ENCODE measurements around the gene ECEL1.

ECEL1 gene

DNA sequence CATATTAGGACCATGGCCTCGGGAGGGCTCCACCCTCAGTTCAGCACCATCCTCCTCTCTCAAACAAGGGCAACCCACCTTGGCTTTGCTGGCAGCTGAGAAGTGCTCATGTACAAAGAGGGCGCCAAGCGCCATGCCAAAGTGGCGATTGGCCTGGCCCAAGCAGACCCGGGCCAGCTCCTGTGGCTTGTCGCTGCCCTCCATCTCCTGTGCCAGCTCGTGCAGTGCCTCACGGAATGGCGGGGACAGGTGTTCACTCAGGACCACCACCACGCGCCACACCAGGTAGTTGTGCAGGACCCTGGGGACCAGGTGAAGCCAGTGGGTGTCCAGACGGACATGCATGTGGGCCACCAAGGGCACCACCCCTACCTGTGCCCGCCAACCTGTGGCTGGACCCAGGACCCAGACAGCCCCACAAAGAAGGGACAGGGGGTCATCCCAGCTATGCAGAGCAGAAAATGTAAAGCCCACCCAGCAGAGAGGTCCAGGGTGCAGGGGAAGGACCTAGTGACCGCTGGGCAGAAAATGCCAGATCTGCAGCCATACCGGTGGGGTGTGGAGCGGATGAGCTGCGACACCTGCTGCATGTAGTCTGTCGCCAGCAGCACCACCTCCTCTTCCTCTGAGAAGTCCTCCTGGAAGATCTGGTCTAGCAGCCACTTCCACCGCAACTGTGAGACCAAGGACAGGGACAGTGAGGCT lies 3.6 kb downstream of the ECEL1 start:
- TF ChIP-seq, protein P1, sequence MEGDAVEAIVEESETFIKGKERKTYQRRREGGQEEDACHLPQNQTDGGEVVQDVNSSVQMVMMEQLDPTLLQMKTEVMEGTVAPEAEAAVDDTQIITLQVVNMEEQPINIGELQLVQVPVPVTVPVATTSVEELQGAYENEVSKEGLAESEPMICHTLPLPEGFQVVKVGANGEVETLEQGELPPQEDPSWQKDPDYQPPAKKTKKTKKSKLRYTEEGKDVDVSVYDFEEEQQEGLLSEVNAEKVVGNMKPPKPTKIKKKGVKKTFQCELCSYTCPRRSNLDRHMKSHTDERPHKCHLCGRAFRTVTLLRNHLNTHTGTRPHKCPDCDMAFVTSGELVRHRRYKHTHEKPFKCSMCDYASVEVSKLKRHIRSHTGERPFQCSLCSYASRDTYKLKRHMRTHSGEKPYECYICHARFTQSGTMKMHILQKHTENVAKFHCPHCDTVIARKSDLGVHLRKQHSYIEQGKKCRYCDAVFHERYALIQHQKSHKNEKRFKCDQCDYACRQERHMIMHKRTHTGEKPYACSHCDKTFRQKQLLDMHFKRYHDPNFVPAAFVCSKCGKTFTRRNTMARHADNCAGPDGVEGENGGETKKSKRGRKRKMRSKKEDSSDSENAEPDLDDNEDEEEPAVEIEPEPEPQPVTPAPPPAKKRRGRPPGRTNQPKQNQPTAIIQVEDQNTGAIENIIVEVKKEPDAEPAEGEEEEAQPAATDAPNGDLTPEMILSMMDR (IDR thresholded peaks at IDR 0.05; ENCODE audit: low read depth, low read length), result no peak
- DNase-seq (ENCODE audit: low read depth in 2 of 2), result no peak
- no peak overlapping the region for H3K4me3 ChIP-seq (replicated peaks in 1 of 2; ENCODE audit: low read depth in 2 of 2, low read length in 2 of 2)

DNA sequence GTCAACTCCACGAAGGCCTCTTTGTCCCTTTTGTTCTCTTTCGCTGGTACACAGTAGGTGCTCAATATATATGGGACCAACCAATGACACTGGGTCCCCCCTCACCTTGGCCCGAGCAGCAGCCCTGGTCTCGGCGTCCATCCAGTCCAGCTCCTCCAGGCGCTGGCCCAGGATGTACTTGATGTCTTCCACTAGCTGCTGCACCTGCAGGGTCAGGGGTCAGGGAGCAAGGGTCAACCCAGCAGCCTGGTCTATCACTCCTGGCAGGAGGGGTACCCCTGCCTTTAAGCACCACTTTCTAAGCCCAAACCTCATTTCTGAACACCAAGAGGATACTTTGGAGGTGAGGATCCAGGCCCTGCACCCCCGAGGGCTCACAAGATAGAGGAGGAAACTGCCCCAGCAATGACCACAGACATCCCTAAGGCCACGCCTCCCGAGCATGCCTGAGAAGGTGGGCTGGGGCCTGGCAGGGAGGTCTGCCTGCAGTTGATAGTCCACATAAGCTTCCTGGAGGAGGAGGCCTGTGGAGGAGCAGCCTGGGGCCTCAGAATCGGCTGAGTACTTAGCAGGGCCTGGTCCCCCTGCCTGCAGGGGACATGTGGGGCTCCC lies 4.2 kb downstream of the ECEL1 start:
- no peak overlapping the region for H3K4me3 ChIP-seq (replicated peaks in 1 of 2; ENCODE audit: low read depth in 2 of 2, low read length in 2 of 2)
- no peak for DNase-seq (ENCODE audit: low read depth in 2 of 2)
- TF ChIP-seq, protein P1 (IDR thresholded peaks at IDR 0.05; ENCODE audit: low read depth, low read length), result no peak

DNA sequence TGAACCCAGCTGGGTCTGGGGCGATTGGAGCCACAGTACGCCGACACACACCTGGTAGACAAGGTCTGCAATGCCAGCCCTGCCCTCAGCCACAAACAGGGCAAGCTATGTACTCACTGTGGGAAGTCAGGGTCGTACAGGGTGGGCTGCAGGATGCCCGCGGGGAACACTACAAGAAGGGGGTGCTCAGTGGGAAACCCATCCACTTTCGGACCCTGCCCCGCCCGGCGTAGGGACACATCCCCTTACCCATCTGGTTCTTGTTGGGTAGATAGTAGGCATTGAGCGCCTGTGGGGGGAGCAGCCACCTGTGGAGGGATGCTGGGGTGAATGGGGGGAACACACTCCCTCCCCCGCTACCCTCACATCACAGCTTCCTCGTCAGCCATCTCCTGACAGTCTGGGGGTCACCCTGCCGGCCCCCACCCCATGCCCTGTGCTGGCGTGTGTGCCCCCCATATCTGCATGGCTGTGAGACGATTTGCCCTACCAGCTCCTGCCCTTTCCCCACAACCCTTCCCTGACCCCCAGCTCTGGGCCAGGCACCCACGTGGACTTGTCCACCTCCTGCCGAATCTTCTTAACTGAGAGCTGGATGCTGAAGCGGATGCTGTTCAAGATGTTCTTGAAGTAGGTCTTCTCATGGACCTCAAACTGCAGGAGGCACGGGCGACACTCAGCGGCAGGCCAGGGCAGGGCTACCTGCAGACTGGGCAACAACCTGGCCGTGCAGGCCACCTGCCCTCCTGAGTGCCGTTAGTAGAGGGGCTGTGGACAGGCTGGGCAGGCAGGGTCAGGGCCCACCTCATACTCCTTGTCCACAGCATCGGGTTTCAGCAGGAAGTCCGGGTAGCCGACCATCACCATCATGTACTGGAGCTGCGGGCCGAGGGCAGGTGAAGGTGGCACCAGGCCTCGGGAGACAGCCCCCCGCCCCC lies 5.1 kb downstream of the ECEL1 start:
- no peak for DNase-seq (ENCODE audit: low read depth in 2 of 2)
- H3K4me3 ChIP-seq (replicated peaks in 1 of 2; ENCODE audit: low read depth in 2 of 2, low read length in 2 of 2), result no peak overlapping the region
- TF ChIP-seq, protein P1 (IDR thresholded peaks at IDR 0.05; ENCODE audit: low read depth, low read length), result no peak

DNA sequence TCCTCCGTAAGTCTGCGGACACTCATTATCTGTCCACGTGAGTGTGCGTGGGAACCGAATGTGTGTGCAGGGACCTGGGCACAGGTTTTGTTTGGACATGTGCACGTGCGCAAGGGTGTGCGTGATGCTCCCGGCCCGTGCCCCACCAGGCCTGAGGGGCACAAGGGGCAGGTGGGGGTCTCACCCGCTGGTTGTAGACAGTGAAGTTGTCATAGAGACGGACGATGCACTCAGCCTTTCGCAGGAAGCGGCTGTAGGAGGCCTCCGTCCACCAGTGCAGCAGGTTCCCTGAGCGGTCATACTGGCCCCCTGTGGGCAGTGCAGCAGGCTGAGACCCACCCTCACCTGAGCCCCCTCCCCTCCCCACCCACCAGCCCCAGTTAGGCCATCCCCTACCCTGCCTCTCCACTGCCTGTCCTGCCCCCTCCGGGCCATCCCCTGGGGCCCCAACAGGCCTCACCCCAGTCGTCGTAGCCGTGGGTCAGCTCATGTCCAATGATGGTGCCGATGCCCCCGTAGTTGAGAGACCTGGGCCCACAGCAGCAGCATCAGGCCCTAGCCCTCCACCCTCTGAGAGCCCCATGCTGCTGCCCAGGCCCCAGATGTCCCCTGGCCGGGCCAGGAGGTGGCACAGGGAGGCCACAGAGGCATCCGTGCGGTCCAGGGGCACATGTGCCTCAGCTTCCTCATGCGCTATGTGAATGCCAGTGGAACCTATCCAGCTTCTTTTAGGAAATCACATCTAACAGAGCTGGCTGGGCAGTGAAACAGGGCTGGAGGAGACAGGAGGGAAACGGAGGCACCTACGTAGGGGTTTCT lies 6.1 kb downstream of the ECEL1 start:
- TF ChIP-seq, protein P1 (IDR thresholded peaks at IDR 0.05; ENCODE audit: low read depth, low read length), result no peak
- DNase-seq (ENCODE audit: low read depth in 2 of 2), result no peak
- H3K4me3 ChIP-seq (replicated peaks in 1 of 2; ENCODE audit: low read depth in 2 of 2, low read length in 2 of 2), result no peak overlapping the region

DNA sequence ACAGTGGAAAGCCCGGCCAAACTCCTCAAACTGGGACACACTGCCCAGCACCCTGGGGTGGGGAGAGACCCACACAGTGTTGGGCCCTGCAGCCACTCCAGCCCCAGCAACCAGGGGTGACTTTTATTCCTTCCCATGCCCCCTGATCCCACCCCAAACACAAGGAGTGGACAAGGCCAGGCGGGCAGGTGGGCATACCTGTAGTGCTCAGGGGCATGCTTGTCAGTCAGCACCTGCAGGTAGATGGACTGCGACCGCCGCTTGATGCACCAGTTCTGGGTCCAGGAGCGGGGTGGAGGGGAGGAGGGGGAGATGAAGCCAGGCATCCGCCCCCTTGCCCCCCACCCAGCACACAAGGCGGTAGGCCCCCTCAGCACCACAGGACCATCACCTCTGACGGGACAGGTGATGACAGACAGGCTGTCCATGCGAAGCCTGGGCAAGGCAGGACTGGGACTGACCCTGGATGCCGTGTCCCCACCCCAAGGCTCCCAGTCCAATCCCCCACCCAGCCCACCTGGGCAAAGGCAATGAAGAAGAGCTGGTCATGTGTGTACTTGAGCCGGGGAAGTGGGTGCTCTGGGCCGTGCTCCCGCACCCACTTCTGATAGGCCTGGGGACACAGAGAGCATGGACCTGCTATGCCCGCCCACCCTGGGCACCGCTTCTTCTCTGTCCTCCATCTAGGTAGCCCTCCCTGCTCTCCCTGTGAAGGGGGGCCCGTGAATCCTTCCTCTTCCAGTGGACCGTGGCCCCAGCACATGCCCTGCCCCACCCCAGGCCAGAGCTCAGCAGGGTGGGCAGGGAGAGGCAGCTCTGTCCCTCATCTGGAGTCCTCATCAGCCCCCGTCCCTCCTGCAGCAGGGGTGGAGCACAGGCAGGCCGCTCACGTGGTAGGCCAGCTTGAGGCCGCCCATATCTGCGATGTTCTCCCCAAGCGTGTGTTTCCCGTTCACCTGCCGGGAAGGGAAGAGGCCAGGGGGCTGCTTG lies 7.1 kb downstream of the ECEL1 start:
- DNase-seq (ENCODE audit: low read depth in 2 of 2), result no peak
- TF ChIP-seq, protein P1 (IDR thresholded peaks at IDR 0.05; ENCODE audit: low read depth, low read length), result no peak
- no peak overlapping the region for H3K4me3 ChIP-seq (replicated peaks in 1 of 2; ENCODE audit: low read depth in 2 of 2, low read length in 2 of 2)

Data from cardiac fibroblast (primary cell).